DMS 273 (cell line): ENCODE data around the gene NRXN3.
A peak's percentile ranks its signal among the peaks of the same experiment; 100 is the strongest.

ENCODE experiments used
- DNase-seq: peaks from one replicate; lab custom pipeline; 2025; ENCODE audit not compliant: unreplicated experiment; lab: John Stamatoyannopoulos, UW

Gene NRXN3

DNA sequence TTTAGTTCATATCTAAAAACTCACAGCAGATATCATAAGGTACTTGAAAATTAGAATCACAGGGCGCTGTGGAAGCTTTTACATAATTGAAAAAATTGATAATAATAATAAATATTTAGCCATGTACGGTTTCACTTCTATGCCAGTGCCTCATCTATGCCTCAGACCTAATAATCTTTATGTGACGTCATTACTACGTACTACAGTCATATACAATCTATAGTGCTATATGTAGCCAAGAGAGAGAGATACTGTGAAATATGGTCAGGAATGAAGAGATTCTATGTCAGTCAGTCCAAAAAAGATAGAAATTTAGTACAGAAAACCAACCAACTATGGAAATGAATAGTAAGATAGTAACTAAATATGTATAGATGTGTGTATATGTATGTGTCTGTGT, 1010.5 kb downstream of the NRXN3 start:
- DNase-seq = no peak

DNA sequence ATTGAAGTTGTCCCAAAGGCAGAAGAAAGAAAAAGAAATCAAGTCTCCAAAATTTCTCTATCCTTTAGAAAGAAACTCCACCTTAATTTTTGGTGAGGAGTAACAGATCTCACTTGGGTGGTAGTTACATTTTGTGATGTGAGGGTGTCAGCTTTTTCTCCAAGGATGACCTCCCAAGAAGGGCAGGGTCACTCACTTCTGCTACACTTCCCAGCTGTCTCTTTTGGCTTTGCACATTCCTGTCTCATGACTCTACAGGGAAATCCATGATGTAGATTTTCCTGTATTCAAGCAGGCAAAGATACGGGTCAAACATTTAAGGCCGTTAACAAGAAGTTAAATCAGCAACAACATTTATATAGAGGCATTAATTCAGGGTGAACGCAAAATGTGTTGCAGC, 1016.4 kb downstream of the NRXN3 start:
- no peak for DNase-seq

DNA sequence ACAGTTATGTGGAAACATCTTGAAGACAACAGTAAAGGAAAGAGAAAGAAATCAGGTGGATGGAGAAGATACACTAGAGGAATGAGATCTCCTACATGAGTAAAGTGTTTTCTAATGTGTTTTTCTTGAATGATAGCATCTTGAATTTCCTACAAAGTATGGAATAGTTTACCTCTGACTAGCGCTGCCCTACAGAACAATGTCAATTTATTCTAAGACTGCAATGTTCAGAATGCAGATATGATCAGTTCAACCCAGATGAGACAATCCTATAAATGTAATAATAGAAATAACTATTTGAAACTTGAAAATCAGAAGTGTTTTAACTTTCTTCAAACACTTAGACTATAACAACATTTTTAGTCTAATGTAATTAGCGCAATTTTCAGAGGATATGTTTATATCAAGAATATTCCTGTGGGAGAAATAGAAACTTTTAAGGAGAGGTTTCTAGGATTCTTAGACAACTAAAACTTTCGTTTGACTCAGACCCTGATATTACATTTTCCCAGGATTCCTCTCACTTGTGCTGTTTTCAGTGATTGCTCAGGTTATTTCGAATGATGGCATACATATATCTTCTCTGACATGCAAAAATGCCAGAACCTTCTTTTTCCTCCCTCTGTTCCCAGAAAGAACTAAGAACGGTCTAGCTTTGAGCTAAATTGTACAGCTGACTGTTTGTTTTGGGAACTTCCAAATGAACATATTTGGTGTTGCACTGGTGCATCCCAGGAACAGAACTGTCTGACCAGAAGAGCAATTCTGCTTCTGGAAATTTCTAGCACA, 1023.7 kb downstream of the NRXN3 start:
- DNase-seq = no peak

GRCh38 chr14:79196216-79196615, 1026.0 kb downstream of the NRXN3 start:
- DNase-seq = no peak

GRCh38 chr14:79197516-79197915, 1027.3 kb downstream of the NRXN3 start:
- no peak for DNase-seq

DNA sequence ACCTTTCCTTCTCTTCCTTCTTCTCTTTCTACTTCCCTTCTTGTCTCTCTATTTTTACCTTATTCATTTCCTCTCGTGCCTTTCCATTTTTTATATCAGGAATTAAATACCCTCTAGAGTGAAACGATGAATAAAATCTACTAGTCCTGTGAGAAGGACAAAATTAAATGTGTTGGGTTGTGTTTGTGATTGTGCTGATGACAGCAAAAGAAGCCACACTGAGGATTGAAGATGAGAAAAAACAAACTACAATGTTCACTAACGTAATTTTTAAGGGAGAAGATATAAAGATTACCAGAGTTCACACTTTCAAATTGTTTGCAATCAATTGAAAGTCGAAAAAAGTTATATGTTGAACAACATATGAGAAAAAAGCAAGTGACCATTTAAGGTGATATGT, 1029.0 kb downstream of the NRXN3 start:
- no peak for DNase-seq

- DNase-seq = no peak
These were observed 1031.5 kb downstream of the NRXN3 start for GRCh38 chr14:79201564-79202207.

GRCh38 chr14:79204591-79204990, 1034.4 kb downstream of the NRXN3 start:
- no peak for DNase-seq

- no peak for DNase-seq
These were observed 1039.2 kb downstream of the NRXN3 start for GRCh38 chr14:79209418-79209817.

- DNase-seq = no peak
These were observed 1055.6 kb downstream of the NRXN3 start for GRCh38 chr14:79225815-79226214.

- peak; percentile 53 for DNase-seq
These were observed 1059.3 kb downstream of the NRXN3 start for GRCh38 chr14:79229383-79229909.

DNA sequence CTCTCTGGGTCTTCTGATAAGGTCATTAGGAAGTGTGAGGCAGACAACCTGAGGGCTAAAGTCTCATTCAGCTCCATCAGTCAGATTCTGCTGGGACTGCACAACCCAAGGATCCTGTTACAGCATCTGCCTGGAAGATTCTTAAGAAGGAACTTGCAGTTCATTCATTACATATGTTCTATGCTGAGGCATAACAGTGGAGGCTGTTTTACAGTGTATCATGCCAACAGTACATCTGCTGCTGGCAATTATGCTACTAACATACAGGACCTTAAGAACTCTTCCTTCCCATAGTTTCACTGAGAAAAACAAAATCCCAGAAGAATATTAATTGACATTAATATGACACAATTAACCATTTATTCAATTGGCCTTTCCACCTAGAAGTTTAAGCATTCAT, 1072.5 kb downstream of the NRXN3 start:
- peak; percentile 68 for DNase-seq

GRCh38 chr14:79246173-79246572, 1076.0 kb downstream of the NRXN3 start:
- no peak for DNase-seq

DNA sequence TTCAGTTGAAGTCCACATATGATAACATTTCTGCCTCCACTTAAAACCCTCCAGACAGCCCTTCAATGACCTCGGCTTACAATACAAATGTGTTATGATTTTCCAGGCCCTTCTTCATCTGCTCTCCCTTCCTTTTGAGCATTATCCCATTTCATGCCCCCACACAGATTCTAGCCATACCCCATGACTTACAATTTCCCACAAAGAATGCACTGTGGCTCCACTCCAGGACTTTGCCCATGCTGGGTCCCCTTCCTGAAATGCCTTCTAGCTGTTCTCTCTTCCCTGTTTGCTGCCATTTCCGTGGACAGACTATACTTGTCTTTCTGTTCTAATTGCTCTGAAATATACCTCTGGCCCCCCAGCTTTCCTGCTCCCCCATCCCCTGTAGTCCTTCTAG, 1078.0 kb downstream of the NRXN3 start:
- no peak for DNase-seq

- peak; percentile 30 for DNase-seq
These were observed 1078.6 kb downstream of the NRXN3 start for GRCh38 chr14:79248771-79249170.

GRCh38 chr14:79251278-79251677, 1081.1 kb downstream of the NRXN3 start:
- DNase-seq = no peak

DNA sequence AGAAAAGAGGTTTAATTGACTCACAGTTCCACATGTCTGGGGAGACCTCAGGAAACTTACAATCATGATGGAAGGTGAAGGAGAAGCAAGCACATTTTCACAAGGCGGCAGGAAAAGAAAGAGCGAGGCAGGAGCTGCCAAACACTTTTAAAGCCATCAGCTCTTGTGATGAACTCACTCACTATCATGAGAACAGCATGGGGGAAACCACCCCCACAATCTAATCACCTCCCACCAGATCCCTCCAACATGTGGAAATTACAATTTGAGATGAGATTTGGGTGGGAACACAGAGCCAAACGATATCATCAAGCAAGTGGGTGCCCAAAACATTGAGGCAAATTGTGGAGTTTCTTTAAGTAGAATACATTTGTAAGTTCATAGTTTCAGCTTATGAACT, 1083.4 kb downstream of the NRXN3 start:
- DNase-seq = no peak

- DNase-seq = no peak
These were observed 1084.0 kb downstream of the NRXN3 start for GRCh38 chr14:79254069-79254775.

GRCh38 chr14:79256380-79256779, 1086.2 kb downstream of the NRXN3 start:
- DNase-seq = peak; percentile 18

DNA sequence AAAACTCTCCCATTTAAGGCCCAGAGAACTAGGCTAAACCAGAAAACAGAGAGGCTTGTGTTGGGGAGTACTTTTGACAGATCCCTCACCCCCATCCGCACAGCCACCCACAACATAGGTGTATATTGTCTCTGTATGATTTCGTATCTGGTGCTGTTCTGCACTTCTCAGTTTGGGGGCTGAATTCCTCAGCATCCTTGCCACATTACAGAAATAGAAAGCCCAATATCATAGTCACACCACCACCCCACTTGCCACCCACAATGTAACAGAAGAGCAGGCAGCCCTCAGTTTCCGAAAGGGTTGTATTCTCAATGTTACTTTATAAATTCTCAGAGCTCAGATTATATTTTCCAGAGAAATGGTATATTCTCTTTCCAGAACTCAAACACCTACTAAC, 1090.2 kb downstream of the NRXN3 start:
- DNase-seq = no peak

DNA sequence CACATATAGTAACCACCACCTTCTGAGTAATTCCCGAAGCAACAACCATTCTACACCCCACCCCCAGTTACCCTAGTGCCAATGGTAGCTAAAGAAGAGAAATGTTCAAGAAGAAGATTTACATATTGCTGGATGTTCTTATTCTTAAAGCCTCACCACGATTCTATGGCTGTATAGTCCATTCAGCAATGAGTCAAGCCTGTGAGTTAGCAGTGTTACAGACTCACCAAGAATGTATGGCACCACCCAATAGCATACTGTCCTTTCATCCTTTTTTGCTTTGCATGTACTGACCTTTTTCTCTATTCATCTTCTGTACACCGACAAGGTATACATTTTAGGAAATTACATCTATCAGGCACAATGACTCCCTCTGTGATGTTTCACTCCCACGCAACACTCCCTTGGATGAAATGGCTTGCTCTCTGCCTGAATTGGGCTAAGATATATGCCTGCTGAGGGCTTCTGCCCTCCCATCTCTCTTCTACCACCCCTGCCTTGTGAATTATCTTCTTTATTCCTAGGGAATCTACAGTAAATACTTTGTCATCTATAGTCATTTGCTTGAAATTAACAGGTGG, 1095.3 kb downstream of the NRXN3 start:
- DNase-seq = no peak
